Measurements from ENCODE around the gene PKM. TPM values are rescaled to one million over a fixed set of nuclear protein-coding genes. Genes with fewer than 3 reads are reported as not detected.

PKM gene
- polyA plus RNA-seq, 1 experiment, result 2,533 TPM

- DNase-seq (ENCODE audit: low read depth), result no peak
- Histone ChIP-seq H3K27me3 (ENCODE audit: control insufficient read depth, insufficient read depth, low read length) (no peaks in the 10 kb centered on the region), H3K4me3 (ENCODE audit: low read depth, low read length) (no peak overlapping the region), H3K36me3 (ENCODE audit: control insufficient read depth, insufficient read depth, low read length) (peaks cover 43% of the 10 kb centered on the region)
- CTCF ChIA-PET, result interaction anchor here (2.4 to 3.5 kb wide), 2 partner anchors 11 to 16 kb away, joined by 11 to 15 read pairs; no protein-coding TSS in a partner anchor
- TF ChIP-seq CTCF (IDR thresholded peaks at IDR 0.05; ENCODE audit: insufficient read depth, low read depth, low read length), result no peak
- POLR2A ChIA-PET, result no interaction called here
Observed at GRCh38 chr15:72216079-72216478, 14.9 kb downstream of the PKM start.

- ChIA-PET POLR2A (no interaction called here), CTCF (interaction anchor here (1.1 to 4.4 kb wide), 2 partner anchors 8 to 9 kb away, joined by 3 to 17 read pairs; no protein-coding TSS in a partner anchor)
- H3K4me3 ChIP-seq (ENCODE audit: low read depth, low read length), result no peak overlapping the region
Observed at GRCh38 chr15:72207558-72208085, 23.4 kb downstream of the PKM start.

GRCh38 chr15:72206677-72207000, 24.4 kb downstream of the PKM start:
- ChIA-PET CTCF (interaction anchor here (0.9 to 1.1 kb wide), 2 partner anchors 8 to 34 kb away, joined by 3 read pairs; no protein-coding TSS in a partner anchor), POLR2A (no interaction called here)
- Histone ChIP-seq H3K36me3 (ENCODE audit: control insufficient read depth, insufficient read depth, low read length) (peaks cover 77% of the 10 kb centered on the region), H3K27me3 (ENCODE audit: control insufficient read depth, insufficient read depth, low read length) (no peaks in the 10 kb centered on the region), H3K4me3 (ENCODE audit: low read depth, low read length) (no peak overlapping the region)
- DNase-seq (ENCODE audit: low read depth), result no peak
- no peak for TF ChIP-seq CTCF (IDR thresholded peaks at IDR 0.05; ENCODE audit: insufficient read depth, low read depth, low read length)

More at GRCh38 chr15:72207558-72208085, 23.4 kb downstream of the PKM start:
- H3K27me3 ChIP-seq (ENCODE audit: control insufficient read depth, insufficient read depth, low read length), result no peaks in the 10 kb centered on the region
- peaks cover 72% of the 10 kb centered on the region for H3K36me3 ChIP-seq (ENCODE audit: control insufficient read depth, insufficient read depth, low read length)
- no peak for DNase-seq (ENCODE audit: low read depth)
- no peak for TF ChIP-seq CTCF (IDR thresholded peaks at IDR 0.05; ENCODE audit: insufficient read depth, low read depth, low read length)

DNA sequence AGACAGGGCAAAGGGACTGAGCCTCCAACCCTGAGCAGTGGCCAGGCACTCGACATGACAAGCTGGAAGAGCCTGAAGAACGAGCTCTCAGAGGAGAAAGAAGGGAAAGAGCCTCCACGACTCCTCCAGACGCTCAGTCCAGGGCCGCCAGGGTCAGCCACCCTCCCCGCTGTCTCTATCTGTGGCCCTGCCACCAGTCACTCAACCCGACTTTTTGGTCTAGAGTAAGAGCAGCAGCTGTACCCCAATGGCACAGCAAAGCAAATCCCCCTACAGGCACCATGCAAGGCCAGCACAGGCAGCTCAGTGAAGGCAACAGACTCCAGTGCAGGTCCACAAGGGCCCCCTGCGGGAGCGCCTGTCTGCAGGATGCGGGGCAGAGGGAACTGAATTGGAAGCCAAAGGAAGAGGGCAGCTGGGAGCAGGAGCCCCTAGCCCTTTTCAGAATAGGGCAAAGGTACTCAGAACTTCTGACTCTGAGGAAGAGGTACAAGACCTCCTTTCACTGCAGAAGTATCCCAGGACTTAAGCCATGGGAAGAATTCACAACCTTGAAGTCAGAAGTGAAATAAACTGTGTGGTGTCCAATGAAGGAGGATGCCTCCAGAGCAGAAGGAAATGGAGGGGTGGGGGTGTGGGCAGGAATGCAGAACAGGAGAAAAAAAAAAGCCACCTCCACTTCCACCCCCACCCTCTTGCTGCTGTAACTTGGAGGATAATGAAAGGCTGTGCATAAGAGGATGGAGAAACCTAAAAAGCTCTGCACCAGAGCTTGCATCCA, 24.9 kb downstream of the PKM start:
- Histone ChIP-seq H3K36me3 (ENCODE audit: control insufficient read depth, insufficient read depth, low read length) (peaks cover 78% of the 10 kb centered on the region), H3K27me3 (ENCODE audit: control insufficient read depth, insufficient read depth, low read length) (no peaks in the 10 kb centered on the region), H3K4me3 (ENCODE audit: low read depth, low read length) (no peak overlapping the region)
- ChIA-PET POLR2A (no interaction called here), CTCF (interaction anchor here (0.9 kb wide), 1 partner anchor 34 kb away, joined by 3 read pairs; no protein-coding TSS in a partner anchor)
- no peak for DNase-seq (ENCODE audit: low read depth)
- no peak for TF ChIP-seq CTCF (IDR thresholded peaks at IDR 0.05; ENCODE audit: insufficient read depth, low read depth, low read length)

DNA sequence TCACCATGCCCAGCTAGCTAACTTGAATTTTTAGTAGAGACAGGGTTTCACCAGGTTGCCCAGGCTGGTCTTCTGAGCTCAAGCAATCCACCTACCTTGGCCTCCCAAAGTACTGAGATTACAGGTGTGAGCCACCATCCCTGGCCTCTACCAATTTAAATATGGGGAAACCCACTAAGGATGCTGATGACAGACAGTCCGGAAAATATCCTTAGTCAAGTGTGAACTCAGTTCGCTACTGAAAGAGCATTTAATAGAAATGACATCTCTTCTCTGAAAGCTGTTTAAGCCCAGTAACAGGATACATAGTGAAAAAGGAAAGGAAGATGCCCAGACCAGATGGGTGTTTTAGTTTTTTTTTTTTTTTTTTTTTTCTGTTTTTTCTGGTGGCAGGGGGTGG, 25.7 kb downstream of the PKM start:
- no peak for DNase-seq (ENCODE audit: low read depth)
- H3K27me3 ChIP-seq (ENCODE audit: control insufficient read depth, insufficient read depth, low read length), result no peaks in the 10 kb centered on the region
- TF ChIP-seq CTCF (IDR thresholded peaks at IDR 0.05; ENCODE audit: insufficient read depth, low read depth, low read length), result no peak
- CTCF ChIA-PET, result no interaction called here
- H3K36me3 ChIP-seq (ENCODE audit: control insufficient read depth, insufficient read depth, low read length), result peaks cover 81% of the 10 kb centered on the region
- POLR2A ChIA-PET, result no interaction called here
- H3K4me3 ChIP-seq (ENCODE audit: low read depth, low read length), result no peak overlapping the region

Measured in BJ (cell line).